Fibroblast of the aortic adventitia (primary cell): Measurements from ENCODE around the gene SERPINF2. TPM values are rescaled to one million over a fixed set of nuclear protein-coding genes. Genes with fewer than 3 reads are reported as not detected.
"Not testable (repeated sequence)": the region's sequence is repeated elsewhere in the genome, so short reads cannot be mapped to it uniquely, and the experiment has no call there.

ENCODE experiments used
- DNase-seq: peaks from one replicate; pipeline ENCODE4 v3.0.0-alpha.2; 2010; ENCODE audit warnings: low read depth
- H3K4me3 ChIP-seq: 2 replicates; pipeline ENCODE4 v1.5.1; 2011; ENCODE audit warnings: low read depth, mild to moderate bottlenecking, control low read depth, low read length, moderate library complexity
- total RNA-seq: library from RNA; depleted of rRNA; stranded (reverse); fragments of >200 nt; gene quantifications from 2 replicates; pipeline ENCODE4 v1.2.3, GENCODE V29; 2012; ENCODE audit warnings: low replicate concordance
- TF ChIP-seq, protein P1 (sequence below): IDR thresholded peaks from 2 replicates; pipeline ENCODE4 v1.5.1; 2011; ENCODE audit warnings: mild to moderate bottlenecking, low read length, control low read depth, inconsistent platforms; ENCODE audit not compliant: insufficient read depth

The SERPINF2 gene
- total RNA-seq = 0.18 and 1.3 TPM in 2 replicates

DNA sequence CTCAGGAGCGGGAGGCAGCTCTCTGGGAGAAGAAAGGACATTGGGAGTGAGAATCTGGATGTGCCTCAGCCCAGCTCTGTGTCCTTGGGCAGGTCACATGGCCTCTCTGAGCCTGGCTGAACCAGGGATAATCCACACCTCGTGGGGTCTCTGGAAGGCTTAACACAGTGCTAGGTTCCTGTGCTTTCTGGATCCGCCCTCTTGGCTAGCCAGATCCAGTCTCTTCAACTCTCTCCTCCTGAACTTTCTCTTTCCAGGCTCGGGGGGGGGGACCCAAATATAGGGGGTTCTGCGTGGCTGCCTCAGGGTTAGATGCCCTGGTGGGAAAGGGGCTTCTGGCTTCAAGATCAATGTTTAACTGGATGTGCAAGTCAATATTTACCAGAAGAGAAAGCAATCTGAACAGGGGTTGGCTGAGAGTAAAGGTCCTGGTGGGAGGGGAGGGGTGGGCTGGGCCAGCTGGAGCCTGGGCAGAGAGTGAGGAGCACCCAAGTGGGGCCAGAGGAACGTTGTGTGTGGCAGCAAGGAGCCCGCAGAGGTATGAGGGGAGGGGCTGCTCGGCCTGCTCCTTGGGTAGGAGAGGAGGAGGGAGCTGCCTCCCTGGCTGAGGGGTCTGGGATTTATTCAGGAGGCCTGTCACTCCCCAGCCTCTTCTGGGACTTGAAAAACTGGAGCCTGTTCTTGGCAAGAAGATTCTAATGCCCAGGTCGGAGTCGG lies at the start of gene SERPINF2:
SERPINF2 (plus strand) TSS at position 501 of the 717 bp plus-strand sequence. CDS start 2,125 bp downstream, outside the sequence.
- TF ChIP-seq, protein P1, sequence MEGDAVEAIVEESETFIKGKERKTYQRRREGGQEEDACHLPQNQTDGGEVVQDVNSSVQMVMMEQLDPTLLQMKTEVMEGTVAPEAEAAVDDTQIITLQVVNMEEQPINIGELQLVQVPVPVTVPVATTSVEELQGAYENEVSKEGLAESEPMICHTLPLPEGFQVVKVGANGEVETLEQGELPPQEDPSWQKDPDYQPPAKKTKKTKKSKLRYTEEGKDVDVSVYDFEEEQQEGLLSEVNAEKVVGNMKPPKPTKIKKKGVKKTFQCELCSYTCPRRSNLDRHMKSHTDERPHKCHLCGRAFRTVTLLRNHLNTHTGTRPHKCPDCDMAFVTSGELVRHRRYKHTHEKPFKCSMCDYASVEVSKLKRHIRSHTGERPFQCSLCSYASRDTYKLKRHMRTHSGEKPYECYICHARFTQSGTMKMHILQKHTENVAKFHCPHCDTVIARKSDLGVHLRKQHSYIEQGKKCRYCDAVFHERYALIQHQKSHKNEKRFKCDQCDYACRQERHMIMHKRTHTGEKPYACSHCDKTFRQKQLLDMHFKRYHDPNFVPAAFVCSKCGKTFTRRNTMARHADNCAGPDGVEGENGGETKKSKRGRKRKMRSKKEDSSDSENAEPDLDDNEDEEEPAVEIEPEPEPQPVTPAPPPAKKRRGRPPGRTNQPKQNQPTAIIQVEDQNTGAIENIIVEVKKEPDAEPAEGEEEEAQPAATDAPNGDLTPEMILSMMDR = no peak
- DNase-seq = no peak
- no peak within 1 kb of the TSS for H3K4me3 ChIP-seq

GRCh38 chr17:1693339-1693738 lies 49.3 kb upstream of the SERPINF2 start:
- DNase-seq = no peak
- TF ChIP-seq, protein P1 = no peak
- H3K4me3 ChIP-seq = no peak overlapping the region

DNA sequence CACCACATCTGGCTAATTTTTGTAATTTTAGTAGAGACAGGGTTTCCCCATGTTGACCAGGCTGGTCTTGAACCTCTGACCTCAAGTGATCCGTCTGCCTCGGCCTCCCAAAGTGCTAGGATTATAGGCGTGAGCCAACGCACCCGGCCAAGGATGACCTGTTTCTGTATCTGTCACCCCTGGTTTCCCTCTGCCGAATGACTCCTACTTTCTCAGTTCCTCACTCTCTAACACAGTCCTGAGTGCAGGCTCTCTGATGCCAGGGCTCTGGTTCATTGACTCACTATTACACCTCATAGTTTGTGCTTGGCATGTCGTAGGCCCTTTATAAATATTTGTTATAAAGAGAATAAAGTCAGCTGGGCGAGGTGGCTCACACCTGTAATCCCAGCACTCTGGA lies 47.3 kb upstream of the SERPINF2 start:
- TF ChIP-seq, protein P1 = no peak
- DNase-seq = no peak

DNA sequence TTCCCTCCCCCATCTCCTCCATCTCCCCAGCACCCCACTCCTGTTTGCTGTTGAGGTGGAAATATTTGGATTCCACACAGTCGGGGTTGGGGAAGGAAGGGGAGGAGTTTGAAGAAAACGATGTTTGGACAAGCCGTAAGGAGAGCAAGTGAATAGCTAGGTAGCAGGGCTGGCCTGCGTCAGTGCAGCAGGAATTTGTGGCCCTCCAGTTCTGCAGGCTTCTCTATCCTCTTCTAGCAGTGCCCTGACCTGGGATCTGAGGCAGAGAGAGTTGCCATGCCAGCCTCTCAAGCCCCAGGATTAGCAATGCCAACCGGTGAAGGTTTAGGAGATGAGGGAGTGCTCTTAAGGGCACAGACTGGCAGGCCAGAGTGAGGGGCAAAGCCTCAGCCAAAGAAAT lies 45.0 kb upstream of the SERPINF2 start:
- DNase-seq = no peak
- H3K4me3 ChIP-seq = no peak overlapping the region

More for the DNA sequence above, 47.3 kb upstream of the SERPINF2 start:
- no peak overlapping the region for H3K4me3 ChIP-seq

GRCh38 chr17:1699891-1700290 lies 42.8 kb upstream of the SERPINF2 start:
- DNase-seq, H3K4me3 ChIP-seq: not testable (repeated sequence)

More for the DNA sequence above, 45.0 kb upstream of the SERPINF2 start:
- TF ChIP-seq, protein P1 = no peak

DNA sequence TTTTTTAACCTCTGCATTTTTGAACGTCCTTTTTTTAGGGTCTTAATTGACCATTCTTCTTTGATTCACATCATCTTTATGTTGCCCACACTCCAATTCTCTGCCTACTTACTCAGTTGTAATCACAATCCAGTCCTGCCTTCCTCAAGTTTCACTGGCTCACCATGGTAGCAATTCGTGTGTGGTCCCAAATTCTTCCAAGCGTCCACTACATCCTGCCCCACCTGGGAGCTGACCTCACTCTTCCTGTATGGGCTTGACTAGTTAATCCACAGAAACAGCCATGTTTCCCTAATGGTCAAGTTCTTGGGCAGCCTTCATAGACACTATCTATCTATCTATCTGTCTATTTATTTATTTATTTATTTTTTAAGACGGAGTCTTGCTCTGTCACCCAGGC lies 39.6 kb upstream of the SERPINF2 start:
- no peak overlapping the region for H3K4me3 ChIP-seq
- TF ChIP-seq, protein P1 = no peak
- no peak for DNase-seq

GRCh38 chr17:1705004-1705403 lies 37.7 kb upstream of the SERPINF2 start:
- no peak overlapping the region for H3K4me3 ChIP-seq
- TF ChIP-seq, protein P1 = no peak
- DNase-seq = no peak
